ENCODE data around the gene PROB1.

Gene PROB1

GRCh38 chr5:139384591-139385051, 10.3 kb downstream of the PROB1 start:
- 85 to 94% methylated on average over 6 to 7 of the region's 9 CpGs for WGBS, 2 experiments (ENCODE audit: insufficient coverage in 2 of 2)
- H3K4me1 ChIP-seq (ENCODE audit: control insufficient read depth, insufficient read depth, low read length, poor library complexity, severe bottlenecking): peaks cover 14% of the 10 kb centered on the region

GRCh38 chr5:139383993-139384590, 10.8 kb downstream of the PROB1 start:
- H3K9me3 ChIP-seq (ENCODE audit: control insufficient read depth, low read length): no peaks in the 10 kb centered on the region
- H3K27ac ChIP-seq (ENCODE audit: low read depth, low read length, severe bottlenecking): no peak overlapping the region
- H3K36me3 ChIP-seq (ENCODE audit: control insufficient read depth, insufficient read depth, low read length): no peaks in the 10 kb centered on the region
- WGBS, 2 experiments (ENCODE audit: insufficient coverage in 2 of 2): 63 to 79% methylated on average over 4 to 7 of the region's 7 CpGs
- H3K4me3 ChIP-seq (ENCODE audit: extremely low read depth, insufficient read depth, low read length, poor library complexity, severe bottlenecking): no peak overlapping the region
- H3K4me1 ChIP-seq (ENCODE audit: control insufficient read depth, insufficient read depth, low read length, poor library complexity, severe bottlenecking): peaks cover 14% of the 10 kb centered on the region

More at GRCh38 chr5:139384591-139385051, 10.3 kb downstream of the PROB1 start:
- H3K36me3 ChIP-seq (ENCODE audit: control insufficient read depth, insufficient read depth, low read length): no peaks in the 10 kb centered on the region
- no peak overlapping the region for H3K4me3 ChIP-seq (ENCODE audit: extremely low read depth, insufficient read depth, low read length, poor library complexity, severe bottlenecking)
- H3K9me3 ChIP-seq (ENCODE audit: control insufficient read depth, low read length): no peaks in the 10 kb centered on the region
- no peak overlapping the region for H3K27ac ChIP-seq (ENCODE audit: low read depth, low read length, severe bottlenecking)

- H3K36me3 ChIP-seq (ENCODE audit: control insufficient read depth, insufficient read depth, low read length): no peaks in the 10 kb centered on the region
- H3K9me3 ChIP-seq (ENCODE audit: control insufficient read depth, low read length): no peaks in the 10 kb centered on the region
- H3K4me3 ChIP-seq (ENCODE audit: extremely low read depth, insufficient read depth, low read length, poor library complexity, severe bottlenecking): no peak within 1 kb of the TSS
- peaks cover 11% of the 10 kb centered on the region for H3K4me1 ChIP-seq (ENCODE audit: control insufficient read depth, insufficient read depth, low read length, poor library complexity, severe bottlenecking)
- 88 to 91% methylated on average over 7 of the region's 10 CpGs for WGBS, 2 experiments (ENCODE audit: insufficient coverage in 2 of 2)
- no peak within 1 kb of the TSS for H3K27ac ChIP-seq (ENCODE audit: low read depth, low read length, severe bottlenecking)
Observed at GRCh38 chr5:139383275-139383992, 11.5 kb downstream of the PROB1 start, which contains the start of gene SLC23A1. Gene SLC23A1 (minus strand): TSS chr5:139383297. CDS start chr5:139383253, 44 bp downstream.

- Histone ChIP-seq H3K27ac (ENCODE audit: low read depth, low read length, severe bottlenecking) (no peak overlapping the region), H3K9me3 (ENCODE audit: control insufficient read depth, low read length) (no peaks in the 10 kb centered on the region), H3K4me1 (ENCODE audit: control insufficient read depth, insufficient read depth, low read length, poor library complexity, severe bottlenecking) (peaks cover 5% of the 10 kb centered on the region), H3K4me3 (ENCODE audit: extremely low read depth, insufficient read depth, low read length, poor library complexity, severe bottlenecking) (no peak overlapping the region), H3K36me3 (ENCODE audit: control insufficient read depth, insufficient read depth, low read length) (no peaks in the 10 kb centered on the region)
- WGBS, 2 experiments (ENCODE audit: insufficient coverage in 2 of 2): 72 to 100% methylated on average over 2 of the region's 3 CpGs
Observed at GRCh38 chr5:139382807-139383206, 12.1 kb downstream of the PROB1 start.

- no peak overlapping the region for H3K27ac ChIP-seq (ENCODE audit: low read depth, low read length, severe bottlenecking)
- 95 to 97% methylated on average over 23 to 26 of the region's 28 CpGs for WGBS, 2 experiments (ENCODE audit: insufficient coverage in 2 of 2)
- H3K4me3 ChIP-seq (ENCODE audit: extremely low read depth, insufficient read depth, low read length, poor library complexity, severe bottlenecking): no peak overlapping the region
- peaks cover 4% of the 10 kb centered on the region for H3K4me1 ChIP-seq (ENCODE audit: control insufficient read depth, insufficient read depth, low read length, poor library complexity, severe bottlenecking)
- no peaks in the 10 kb centered on the region for H3K9me3 ChIP-seq (ENCODE audit: control insufficient read depth, low read length)
- H3K36me3 ChIP-seq (ENCODE audit: control insufficient read depth, insufficient read depth, low read length): peaks cover 2% of the 10 kb centered on the region
Observed at GRCh38 chr5:139381837-139382761, 12.8 kb downstream of the PROB1 start.

GRCh38 chr5:139379626-139380449, 15.1 kb downstream of the PROB1 start:
- Histone ChIP-seq H3K4me1 (ENCODE audit: control insufficient read depth, insufficient read depth, low read length, poor library complexity, severe bottlenecking) (peaks cover 4% of the 10 kb centered on the region), H3K4me3 (ENCODE audit: extremely low read depth, insufficient read depth, low read length, poor library complexity, severe bottlenecking) (no peak overlapping the region), H3K9me3 (ENCODE audit: control insufficient read depth, low read length) (no peaks in the 10 kb centered on the region), H3K36me3 (ENCODE audit: control insufficient read depth, insufficient read depth, low read length) (peaks cover 13% of the 10 kb centered on the region), H3K27ac (ENCODE audit: low read depth, low read length, severe bottlenecking) (no peak overlapping the region)
- 93 to 97% methylated on average over 8 to 15 of the region's 15 CpGs for WGBS, 2 experiments (ENCODE audit: insufficient coverage in 2 of 2)

GRCh38 chr5:139378941-139379361, 16.0 kb downstream of the PROB1 start:
- peaks cover 4% of the 10 kb centered on the region for H3K4me1 ChIP-seq (ENCODE audit: control insufficient read depth, insufficient read depth, low read length, poor library complexity, severe bottlenecking)
- 97% methylated on average over 10 to 13 of the region's 13 CpGs for WGBS, 2 experiments (ENCODE audit: insufficient coverage in 2 of 2)
- H3K9me3 ChIP-seq (ENCODE audit: control insufficient read depth, low read length): no peaks in the 10 kb centered on the region
- peaks cover 17% of the 10 kb centered on the region for H3K36me3 ChIP-seq (ENCODE audit: control insufficient read depth, insufficient read depth, low read length)
- H3K4me3 ChIP-seq (ENCODE audit: extremely low read depth, insufficient read depth, low read length, poor library complexity, severe bottlenecking): no peak overlapping the region
- no peak overlapping the region for H3K27ac ChIP-seq (ENCODE audit: low read depth, low read length, severe bottlenecking)

GRCh38 chr5:139378101-139378825, 16.6 kb downstream of the PROB1 start:
- H3K9me3 ChIP-seq (ENCODE audit: control insufficient read depth, low read length): no peaks in the 10 kb centered on the region
- H3K4me1 ChIP-seq (ENCODE audit: control insufficient read depth, insufficient read depth, low read length, poor library complexity, severe bottlenecking): peaks cover 4% of the 10 kb centered on the region
- H3K36me3 ChIP-seq (ENCODE audit: control insufficient read depth, insufficient read depth, low read length): peaks cover 23% of the 10 kb centered on the region
- WGBS, 2 experiments (ENCODE audit: insufficient coverage in 2 of 2): 93 to 94% methylated on average over 34 to 47 of the region's 47 CpGs
- no peak overlapping the region for H3K4me3 ChIP-seq (ENCODE audit: extremely low read depth, insufficient read depth, low read length, poor library complexity, severe bottlenecking)
- no peak overlapping the region for H3K27ac ChIP-seq (ENCODE audit: low read depth, low read length, severe bottlenecking)

GRCh38 chr5:139377226-139377625, 17.7 kb downstream of the PROB1 start:
- WGBS, 2 experiments (ENCODE audit: insufficient coverage in 2 of 2): 97 to 100% methylated on average over 3 of the region's 3 CpGs
- H3K27ac ChIP-seq (ENCODE audit: low read depth, low read length, severe bottlenecking): no peak overlapping the region
- no peak overlapping the region for H3K4me3 ChIP-seq (ENCODE audit: extremely low read depth, insufficient read depth, low read length, poor library complexity, severe bottlenecking)
- H3K9me3 ChIP-seq (ENCODE audit: control insufficient read depth, low read length): no peaks in the 10 kb centered on the region
- H3K36me3 ChIP-seq (ENCODE audit: control insufficient read depth, insufficient read depth, low read length): peaks cover 25% of the 10 kb centered on the region
- no peaks in the 10 kb centered on the region for H3K4me1 ChIP-seq (ENCODE audit: control insufficient read depth, insufficient read depth, low read length, poor library complexity, severe bottlenecking)

All from mesodermal cell (in vitro differentiated cells).